ENCODE data around the gene AMPD1. TPM values are rescaled to one million over a fixed set of nuclear protein-coding genes. Genes with fewer than 3 reads are reported as not detected.

AMPD1 gene
- polyA plus RNA-seq (2013, experiment 1 of 2; ENCODE audit: insufficient read length): 0.10 TPM
- polyA plus RNA-seq (2013, experiment 2 of 2; ENCODE audit: insufficient read length): 0.10 TPM

DNA sequence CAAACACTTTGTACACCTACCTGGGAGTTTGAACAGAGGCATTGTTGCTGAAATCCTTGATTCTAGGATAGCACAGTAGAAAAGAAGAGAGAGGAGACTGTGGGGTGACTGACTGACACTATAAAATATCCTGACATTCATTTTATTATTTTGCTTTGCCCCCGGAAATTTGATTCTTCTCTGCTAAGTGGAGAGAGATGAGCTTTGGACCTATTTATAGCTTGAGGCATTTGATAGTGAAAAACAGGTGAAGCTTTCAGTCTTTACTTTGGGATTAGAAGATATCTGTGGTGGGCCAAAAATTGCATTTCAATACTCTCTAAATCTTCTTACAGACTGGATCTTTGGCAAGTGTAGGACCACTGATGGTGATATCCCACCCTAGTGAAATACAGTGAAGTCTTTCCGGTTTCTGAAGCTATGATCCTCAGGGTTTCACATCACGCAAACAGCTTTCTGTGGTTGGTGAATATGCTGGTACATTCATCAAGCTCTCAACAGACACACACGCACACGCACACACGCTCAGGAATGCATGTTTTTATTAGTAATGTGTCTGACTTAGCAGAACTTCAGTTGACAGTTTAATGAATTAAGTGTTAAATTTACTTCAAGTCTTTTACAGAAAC is at the start of gene AMPD1:
TSS of gene AMPD1 (minus strand) at position 117 of the 629 bp plus-strand sequence. CDS start at position 42, 75 bp downstream.
- DNase-seq: peak; percentile 49

DNA sequence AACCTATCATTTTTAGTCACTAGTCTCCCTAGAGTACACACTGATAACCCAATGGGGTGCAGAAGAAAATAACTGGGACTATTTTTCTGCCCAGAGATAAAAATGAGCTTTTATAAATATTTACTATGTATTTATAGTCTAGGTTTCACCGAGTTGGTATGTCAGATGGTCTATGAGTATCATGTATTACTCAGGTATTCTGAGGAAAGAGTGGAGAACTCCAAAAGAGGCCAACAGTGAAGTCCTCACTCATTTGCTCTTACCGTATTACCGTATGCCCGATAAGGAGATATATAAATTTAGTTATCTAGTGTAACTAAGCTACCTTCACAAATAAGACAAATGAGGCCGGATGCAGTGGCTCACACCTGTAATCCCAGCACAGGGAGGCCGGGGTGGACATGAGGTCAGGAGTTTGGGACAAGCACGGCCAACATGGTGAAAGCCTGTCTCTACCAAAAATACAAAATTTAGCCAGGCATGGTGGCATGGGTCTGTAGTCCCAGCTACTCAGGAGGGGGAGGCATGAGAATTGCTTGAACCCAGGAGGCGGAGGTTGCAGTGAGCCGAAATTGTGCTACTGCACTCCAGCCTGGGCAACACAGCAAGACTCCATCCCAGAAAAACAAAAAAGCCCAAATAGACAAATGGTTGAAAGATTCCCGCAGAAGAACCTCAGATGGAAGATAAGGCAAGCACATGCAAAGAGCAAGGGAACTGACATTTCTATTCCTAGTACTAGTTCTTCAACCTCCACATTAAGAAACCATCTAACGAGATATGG is 46.8 kb upstream of the AMPD1 start:
- DNase-seq: no peak

DNA sequence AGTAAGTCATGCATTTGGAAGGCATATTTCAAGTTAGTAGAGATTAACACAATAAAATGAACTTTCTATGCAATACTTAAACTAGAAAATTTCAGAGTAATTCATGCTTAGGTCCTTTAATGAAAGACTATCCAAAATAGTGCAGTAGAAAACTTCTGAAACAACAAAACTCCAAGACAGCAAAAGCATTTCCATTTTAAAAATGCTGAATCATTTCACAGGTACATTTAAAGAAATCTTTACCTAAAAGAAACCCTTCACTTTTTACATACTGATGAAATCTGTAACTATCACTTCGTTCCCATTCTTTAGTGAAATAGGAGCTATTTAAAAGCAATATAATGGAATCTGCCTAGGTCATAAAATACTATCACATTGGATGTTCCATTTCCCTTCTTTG is 45.0 kb upstream of the AMPD1 start:
- no peak for DNase-seq

DNA sequence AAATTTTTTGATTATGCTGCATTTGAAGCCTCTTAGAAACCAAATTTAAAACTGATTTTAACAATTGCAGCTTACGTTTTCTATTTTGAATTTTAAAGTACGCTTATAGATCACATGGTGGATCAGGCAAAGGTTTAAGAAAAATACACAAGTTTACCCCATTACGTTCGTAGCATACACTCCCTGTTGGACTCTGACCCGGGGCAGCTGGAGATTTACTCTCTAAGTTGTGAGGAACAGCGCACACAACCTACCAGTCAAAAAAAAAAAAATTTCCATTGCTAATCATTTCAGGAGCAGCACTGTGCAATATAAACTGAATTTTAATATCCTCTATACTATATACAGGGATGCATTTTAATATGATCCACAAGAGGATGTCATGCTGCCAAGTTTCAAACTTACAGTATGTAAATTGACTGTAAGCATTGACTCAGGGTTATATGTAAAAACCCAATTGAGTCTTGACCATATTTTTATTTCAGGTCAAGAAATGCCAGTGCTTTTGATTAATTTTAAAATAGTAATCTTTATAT is 42.0 kb upstream of the AMPD1 start:
- DNase-seq: no peak

DNA sequence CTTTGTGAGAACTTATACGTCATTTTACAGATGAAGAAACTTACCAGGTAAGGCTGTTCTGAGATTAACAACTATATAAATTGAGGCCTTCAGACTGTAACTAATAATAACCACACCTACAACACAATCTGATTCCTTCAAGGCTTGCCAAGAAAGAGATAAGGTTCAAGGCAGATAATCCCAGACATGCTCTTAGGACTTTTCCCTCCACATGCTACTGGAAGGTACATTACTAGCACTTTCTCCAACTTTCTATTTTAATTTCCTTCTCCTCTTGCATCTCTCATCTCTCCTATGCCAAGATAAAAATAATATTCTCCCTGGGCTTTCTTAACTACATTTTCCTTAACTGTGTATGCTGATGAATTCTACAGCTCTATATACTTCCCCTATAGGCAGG is 40.1 kb upstream of the AMPD1 start:
- no peak for DNase-seq

DNA sequence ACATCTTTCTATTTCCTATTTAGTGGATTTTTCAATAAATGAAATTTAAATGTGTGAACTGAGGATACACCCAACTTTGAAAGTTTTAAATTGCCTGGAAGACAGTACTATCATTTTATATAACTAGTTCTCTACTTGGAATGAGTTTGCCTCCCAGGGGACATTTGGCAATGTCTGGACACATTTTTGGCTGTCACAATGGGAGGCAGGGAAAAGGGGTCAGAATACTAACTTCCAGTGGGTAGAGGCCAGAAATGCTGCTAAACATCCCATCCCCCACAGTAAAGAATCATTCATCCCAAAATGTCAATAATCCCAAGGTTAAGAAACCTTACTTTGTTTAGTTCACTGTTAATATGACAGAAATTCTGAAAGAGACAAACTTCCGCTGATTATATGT is 34.4 kb upstream of the AMPD1 start:
- peak; percentile 6 for DNase-seq

DNA sequence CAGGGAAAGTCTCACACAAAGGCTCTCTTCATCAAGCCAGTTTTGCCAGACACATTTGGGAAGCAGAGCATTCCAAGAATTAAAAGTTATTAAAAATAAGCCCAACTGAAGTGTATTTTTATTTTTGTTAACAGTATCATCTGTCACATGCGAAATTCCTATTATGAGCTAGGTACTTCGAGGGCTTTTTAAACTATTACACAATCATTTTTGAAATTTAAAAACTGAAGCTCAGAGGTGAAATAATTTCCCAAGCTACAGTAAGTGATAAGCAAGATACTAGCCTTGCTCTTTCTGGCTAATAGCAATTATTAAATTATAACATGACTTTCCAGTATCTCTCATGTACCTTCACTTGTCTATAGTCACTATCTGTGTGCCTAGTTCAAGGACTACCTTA is 33.2 kb upstream of the AMPD1 start:
- DNase-seq: no peak

DNA sequence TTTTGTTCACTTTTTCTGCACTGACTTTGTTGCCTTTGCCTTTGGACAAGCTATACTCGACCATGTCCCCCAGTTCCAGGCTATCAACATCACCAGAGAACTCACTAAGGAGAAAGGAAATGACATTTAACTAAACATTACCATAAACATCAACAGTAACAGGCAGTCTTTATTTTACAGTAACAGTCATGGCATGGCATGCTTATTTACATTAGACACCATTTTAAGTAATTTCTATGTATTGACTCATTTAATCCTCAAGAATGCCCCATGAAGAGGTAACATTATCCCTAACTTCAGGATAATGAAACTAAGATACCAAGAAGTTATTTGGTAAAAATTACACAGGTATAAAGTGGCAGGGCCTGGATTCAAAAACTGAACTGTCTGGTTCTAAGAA is 29.9 kb upstream of the AMPD1 start:
- no peak for DNase-seq

DNA sequence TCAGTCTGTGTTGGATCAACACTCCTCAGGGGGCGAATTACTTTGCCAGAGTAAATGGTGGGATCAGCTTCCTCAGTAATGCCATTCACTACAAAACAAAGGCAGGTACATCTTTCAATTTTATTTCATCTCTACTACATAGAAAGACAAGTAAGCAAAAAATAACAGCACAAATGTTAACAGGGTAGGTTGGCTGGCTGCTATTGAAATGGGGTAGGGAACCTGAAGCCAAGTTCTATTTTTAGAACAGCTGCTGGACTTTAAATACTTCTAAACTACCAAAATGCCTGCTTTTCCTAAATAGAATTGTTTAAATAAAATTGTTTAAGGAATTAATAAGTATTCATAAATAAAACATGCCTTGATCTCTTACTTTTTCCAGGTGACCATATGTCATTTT is 28.6 kb upstream of the AMPD1 start:
- no peak for DNase-seq

DNA sequence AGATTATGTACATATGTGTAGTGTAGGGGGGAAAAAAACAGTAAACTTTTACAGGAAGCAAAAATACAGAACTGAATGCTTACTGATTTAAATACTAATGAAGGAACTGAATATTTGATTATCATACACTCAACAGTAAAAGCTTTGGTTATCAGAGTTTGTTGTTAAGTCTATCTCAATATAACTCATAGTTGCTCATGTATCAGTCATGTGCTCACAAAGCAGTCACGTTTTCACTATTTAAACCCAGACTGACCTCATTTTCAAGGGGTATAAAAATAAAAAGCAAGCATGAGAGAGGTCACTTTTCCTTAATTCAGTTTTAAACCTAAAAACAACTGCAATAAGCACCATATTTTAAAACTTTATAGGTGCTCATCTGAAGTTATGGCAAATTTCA is 28.1 kb upstream of the AMPD1 start:
- no peak for DNase-seq

DNA sequence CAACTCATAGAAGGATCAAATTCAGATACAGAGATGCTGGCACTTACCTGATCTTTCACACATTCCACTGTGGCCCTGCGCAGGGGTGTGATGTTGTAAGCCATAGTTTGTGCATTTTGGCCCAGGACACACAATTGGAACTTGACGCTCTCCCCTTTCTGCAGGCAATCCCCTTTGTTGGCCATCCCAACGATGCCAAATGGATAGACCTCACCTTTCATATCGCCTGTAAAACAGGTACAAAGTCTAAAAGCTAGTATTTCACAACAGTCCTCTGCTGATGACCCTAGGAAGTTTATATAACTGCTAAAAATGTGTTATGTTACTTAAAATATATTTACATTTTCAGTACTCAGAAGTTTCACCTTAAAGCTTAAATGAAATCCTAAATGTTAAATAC is 25.1 kb upstream of the AMPD1 start:
- DNase-seq: no peak

DNA sequence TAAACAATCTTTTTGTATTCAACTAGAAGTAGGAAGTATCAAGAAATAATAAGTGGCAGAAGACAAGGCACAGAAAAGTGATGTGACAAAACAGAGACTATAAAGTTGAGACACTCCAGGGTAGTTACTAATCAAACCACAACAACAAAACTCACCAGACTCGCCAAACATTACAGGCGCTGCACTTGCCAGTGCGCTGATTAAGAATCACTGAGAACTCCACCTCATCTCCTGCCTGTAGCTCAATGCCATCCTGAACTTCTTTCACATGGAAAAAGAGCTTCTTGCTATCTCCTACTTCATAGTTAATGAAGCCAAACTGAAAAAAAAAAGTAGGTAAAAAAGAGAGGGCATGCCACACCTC is 24.1 kb upstream of the AMPD1 start:
- peak; percentile 19 for DNase-seq

DNA sequence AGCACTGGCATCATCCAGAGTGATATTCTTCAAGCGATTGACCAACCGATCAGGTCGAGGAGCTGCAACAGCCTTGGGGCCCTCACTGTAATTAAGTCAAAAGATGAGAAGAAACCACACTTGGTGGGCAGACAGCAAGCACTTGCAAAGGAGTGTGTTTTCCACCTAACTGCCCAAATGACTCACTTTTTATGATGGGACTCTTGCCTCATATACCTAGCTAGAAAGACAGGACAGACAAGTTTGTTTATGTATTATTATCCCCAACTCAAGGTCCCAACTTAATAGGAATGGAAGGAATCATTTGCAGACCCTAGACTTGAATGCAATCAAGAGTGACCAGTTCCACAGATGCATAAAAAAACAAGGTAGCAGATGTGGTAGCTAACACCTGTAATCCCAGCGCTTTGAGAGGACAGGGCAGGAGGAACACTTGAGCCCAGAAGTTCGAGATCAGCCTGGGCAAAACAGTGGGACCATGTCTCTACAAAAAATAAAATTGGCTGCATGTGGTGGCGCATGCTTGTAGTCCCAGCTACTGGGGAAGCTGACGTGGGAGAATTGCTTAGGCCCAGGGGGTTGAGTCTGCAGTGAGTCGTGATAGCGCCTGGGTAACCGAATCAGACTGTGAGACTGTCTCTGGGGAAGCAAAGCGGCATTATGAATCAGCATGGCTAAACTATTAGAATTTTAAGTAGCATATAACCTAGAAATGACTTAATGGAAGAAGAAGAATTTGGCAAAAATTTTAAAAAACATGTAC is 23.5 kb upstream of the AMPD1 start:
- peak; percentile 68 for DNase-seq

DNA sequence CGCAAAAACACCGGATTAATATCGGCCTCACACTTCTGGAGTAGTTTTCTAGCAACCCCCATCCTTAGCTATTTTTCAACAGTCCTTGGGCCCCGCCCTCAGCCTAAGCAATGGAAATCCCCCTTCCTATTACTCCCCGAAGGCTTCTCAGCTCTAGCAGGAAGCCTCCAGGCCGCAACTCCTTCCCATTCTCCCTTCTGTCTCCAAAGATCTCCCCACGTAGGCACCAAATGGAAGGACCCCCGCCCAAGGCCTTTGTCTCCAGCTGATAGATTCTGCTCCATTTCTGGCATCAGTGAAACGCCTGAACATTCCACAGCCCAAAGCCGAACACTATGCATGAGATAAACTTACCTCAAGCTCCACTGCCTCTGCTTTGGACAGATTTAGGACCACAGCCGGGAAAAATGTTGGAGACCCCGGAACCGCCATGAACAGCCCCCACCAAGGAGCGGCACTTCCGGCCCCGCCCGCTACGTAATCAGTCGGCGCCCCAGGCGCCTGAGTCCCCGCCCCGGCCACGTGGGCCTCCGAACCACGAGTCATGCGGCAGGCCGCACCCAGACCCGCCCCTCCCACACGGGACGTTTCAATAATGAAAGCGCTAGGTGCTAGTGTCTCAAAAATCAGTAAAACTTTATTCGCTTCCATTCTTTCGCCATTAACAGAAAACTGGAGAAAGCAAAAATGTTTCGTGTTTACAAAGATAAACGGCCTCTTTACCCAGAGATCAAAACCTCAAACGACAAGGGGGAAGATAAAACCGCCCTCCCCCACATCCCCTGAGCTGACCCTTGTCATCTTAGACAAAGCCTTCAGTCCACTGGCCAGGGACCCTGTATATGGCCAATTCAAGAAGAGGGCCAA is 21.2 kb upstream of the AMPD1 start, which contains the start of gene NRAS:
TSS of gene NRAS (minus strand) at position 468 of the 867 bp plus-strand sequence. CDS start 611 bp downstream, outside the sequence.
- peak; percentile 91 for DNase-seq

DNA sequence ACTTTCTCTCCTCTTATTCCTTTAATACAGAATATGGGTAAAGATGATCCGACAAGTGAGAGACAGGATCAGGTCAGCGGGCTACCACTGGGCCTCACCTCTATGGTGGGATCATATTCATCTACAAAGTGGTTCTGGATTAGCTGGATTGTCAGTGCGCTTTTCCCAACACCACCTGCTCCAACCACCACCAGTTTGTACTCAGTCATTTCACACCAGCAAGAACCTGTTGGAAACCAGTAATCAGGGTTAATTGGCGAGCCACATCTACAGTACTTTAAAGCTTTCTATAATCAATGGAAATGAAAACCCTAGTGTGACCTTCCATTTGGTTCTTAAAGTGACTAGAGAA is 20.6 kb upstream of the AMPD1 start:
- no peak for DNase-seq

DNA sequence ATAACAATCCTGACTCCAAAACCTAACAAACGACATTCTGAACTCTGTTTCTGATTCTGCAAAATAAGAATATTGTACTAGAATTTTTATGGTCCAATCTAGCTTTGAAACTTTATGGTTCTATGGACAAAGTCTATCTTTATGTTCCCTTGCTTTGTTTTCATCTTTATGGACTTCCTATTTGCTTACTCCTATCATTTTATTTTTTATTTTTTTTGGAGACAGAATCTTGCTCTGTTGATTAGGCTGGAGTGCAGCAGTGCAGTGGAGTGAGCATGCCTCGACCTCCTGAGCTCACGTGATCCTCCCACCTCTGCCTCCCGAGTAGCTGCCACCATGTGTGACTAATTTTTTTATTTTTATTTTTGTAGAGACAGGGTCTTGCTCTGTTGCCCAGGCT is 17.6 kb upstream of the AMPD1 start:
- DNase-seq: no peak

DNA sequence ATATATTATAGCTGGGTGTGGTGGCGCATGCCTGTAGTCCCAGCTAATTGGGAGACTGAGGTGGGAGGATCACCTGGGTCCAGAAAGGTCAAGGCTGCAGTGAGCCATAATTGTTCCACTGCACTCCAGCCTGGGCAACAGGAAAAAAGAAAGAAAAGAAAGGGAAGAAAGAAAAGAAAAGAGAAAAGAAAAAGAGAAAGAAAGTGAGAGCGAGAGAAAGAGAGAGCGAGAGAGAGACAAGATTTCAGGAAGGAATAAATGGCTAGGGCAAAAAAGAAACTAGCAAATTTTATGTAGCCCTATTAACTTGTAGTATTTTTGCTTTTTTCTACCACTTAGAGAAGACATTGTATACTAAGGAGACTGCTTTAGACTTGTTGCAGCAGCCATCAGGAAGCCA is 15.0 kb upstream of the AMPD1 start:
- no peak for DNase-seq

DNA sequence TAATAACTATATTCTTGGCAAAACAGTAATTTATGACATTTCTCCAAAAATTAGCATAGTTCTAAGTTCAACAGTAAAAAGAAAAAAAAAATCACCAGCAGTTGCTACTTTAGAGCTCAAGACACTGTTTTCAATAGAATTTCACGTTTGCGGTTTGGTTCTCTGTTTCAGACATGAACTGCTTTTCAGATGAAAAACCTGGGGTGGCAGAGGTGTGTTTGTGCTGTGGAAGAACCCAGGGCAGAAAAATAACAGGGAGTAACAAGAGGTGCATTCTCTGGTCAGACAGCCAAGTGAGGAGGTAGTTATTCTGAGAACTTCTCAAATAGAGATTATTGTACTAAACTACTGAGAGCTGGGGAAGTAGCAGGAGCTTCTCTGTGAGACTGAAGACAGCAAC is 12.3 kb upstream of the AMPD1 start:
- DNase-seq: no peak

DNA sequence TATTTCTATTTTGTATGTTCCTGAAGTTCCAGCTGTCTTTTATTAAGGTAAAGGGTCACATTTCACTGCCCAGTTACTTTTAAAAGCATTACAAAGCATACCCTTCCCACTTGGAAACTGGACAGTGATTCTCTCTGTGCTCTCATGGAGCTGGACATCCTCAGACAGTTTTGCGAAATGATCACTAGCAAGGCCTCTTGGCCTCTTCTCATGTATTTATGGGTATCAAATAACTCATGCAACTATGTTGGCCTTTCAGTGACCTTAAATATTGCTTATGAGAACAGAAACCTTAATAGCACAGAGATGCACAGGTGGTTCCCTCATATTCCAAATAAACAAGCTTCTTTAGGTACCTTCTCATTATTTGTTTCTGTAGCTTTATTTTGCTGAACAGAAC is 7.9 kb upstream of the AMPD1 start:
- no peak for DNase-seq

DNA sequence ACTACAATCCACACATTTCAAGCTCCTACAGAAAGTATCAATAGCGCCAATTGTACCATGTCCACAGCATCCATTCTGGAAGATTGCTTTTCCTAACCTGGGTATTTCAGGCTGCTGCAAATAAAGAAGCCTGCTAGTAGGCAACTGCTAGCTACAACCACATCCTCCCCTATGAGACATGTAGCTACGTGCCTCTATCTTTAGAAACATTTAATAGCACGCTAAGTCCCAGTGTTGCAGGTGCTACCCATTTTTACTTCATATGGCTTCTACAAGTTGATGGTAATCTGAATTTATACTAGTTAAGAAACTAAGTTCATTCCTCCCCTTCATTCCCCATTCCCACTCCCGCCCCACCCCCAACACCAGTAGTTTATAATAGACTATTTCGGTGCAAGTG is 7.4 kb upstream of the AMPD1 start:
- DNase-seq: no peak

DNA sequence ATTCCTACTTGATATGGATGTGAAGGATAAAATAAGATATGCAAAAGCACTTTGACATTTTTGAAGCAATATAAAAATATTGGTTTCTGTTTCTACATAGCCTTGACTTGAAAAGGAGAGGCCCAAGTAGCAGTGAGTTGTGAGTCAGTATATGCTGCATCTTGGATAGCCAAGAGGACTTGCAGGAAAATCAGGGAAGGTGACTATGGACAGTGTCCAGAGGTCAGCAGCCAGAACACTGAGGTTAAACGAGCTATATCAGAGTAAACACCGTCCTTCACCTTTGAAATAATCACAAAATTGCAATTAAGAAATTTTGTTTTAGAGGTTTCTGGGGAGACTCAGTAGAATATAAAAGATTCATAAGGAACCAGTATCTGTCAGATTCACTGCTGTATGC is 6.6 kb upstream of the AMPD1 start:
- DNase-seq: no peak

DNA sequence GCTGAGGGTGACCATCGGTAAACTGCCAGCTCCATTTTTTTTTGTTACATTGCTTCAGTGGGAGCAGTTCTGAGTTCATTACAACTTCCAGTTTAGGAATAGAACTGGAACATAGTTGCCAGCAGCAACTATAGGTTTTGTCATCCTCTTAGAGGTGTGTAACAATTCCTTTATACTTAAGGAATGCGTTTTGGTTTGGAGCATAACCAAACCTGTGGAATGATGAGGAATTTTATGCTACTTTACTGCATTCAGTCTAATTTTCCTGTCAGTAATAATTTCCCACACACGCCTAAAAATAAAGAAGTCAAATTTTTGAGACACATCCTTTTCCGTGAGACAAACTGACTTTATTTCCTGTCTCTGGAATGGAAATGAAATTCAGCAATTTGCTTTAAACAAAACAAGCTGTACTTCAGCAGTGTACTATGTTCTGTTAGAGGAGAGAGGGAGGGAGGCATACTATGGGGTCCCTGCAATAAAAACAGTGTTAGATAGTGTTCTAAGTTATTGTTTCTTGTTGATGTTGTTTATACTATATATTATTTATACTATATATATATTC is 4.8 kb upstream of the AMPD1 start:
- DNase-seq: peak; percentile 4

Data from fibroblast of skin of back (primary cell).